Erythroblast (primary cell): ENCODE results near the gene CASZ1.

Experiments
- GATA1 ChIP-seq: IDR thresholded peaks from 2 replicates; pipeline ENCODE4 v1.6.1; 2011; ENCODE audit warnings: low read depth, mild to moderate bottlenecking, control low read depth, low read length, moderate library complexity
- POLR2A ChIP-seq: IDR thresholded peaks from 2 replicates; pipeline ENCODE4 v1.6.1; 2011; ENCODE audit warnings: mild to moderate bottlenecking, low read length

DNA sequence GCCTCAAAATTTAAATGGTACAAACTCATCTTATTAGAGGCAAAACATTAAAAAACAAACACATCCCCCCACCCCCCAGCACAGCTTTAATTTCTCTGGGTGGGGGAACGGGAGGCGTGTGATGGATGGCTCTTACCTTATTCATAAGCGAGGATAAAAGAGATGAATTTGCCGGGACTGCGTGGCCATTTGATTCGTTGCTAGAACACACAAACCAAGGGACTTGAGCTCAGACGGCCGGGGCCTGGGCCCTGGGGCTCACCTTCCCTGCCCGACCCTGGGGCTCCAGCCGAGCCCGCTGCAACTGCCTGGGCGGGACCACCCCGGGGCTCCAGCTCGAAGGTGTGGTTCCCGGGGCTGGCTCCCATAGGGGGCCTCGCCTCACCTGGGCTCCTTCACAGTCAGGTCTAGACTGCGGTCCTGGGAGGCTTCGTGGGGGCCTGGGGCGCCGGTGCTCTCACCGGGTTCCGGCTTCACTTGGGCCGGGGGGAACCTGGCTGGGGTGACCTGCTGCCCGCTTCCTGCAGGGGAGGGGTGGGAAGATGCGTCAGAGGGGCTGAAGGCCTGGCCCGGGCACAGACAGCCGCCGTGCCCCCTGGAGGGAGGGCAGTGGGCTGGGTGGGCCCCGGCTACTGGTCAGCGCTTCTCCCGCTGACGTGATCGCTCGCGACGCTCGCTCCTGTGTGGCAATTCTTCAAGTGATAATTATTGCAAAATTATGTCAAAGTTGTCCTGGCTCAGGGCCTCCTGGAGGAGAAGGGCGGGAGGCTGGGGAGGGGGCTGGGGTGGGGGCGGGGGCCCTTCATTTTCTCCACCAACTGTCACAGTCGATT, 145.7 kb downstream of the CASZ1 start:
- TF ChIP-seq POLR2A (no peak), GATA1 (no peak)
